K562 (cell line): ENCODE results near the gene GATAD2B. TPM values are rescaled to one million over a fixed set of nuclear protein-coding genes. Genes with fewer than 3 reads are reported as not detected.

Source experiments
- ATAC-seq: fragments of 200-7000 bp; cut with Tn5 transposase; 3 replicates; pipeline ENCODE4 v1.9.1; 2020; ENCODE audit warnings: moderate library complexity
- BruUV-seq: library from RNA; stranded (reverse); fragments of 400-500 nt; replicated peaks from 2 replicates; lab custom pipeline; 2021; lab: Mats Ljungman, UMichigan
- CTCF ChIA-PET: fragments of 300-600 bp; formaldehyde crosslinking; extraction: SDS; loops from one replicate; lab custom pipeline; 2021; ENCODE audit warnings: low intra/inter-chr PET ratio; lab: Yijun Ruan, JAX
- POLR2A ChIA-PET: fragments of 300-600, 350-650 bp; sonication (Branson Sonifier 250); formaldehyde crosslinking; extraction: SDS; loops from one replicate; lab custom pipeline; 2021; ENCODE audit warnings: antibody characterized with exemption, inconsistent platforms; lab: Yijun Ruan, JAX
- DNase-seq, 4 experiments: peaks; one replicate each; pipeline versions ENCODE4 v3.0.0 to v3.0.0-alpha.2; 2011 to 2018; ENCODE audit warnings: low spot score in 3 of 4, mixed read lengths in 3 of 4; ENCODE audit errors: extremely low read depth in 1 of 4
- FAIRE-seq: peaks from 2 replicates; lab custom pipeline; 2011; peaks lifted over from hg19 to GRCh38; lab: Jason Lieb, UNC
- H2AFZ ChIP-seq: 2 replicates; pipeline ENCODE4 v1.6.0; 2011; ENCODE audit warnings: low read depth, low read length, control low read depth, inconsistent platforms
- H3K27ac ChIP-seq: fragments of 200-600 bp; 3 replicates; pipeline ENCODE4 v1.8.0; 2011; ENCODE audit warnings: low read depth, mild to moderate bottlenecking, control low read depth, inconsistent platforms, low read length, moderate library complexity, mixed read lengths; ENCODE audit errors: extremely low read depth
- H3K27me3 ChIP-seq, 2 experiments: fragments of 300-600 bp in 1 of 2; 2 replicates in 1 of 2; 3 replicates in 1 of 2; pipeline versions ENCODE4 v1.6.0 to v1.8.0; 2011; ENCODE audit warnings: inconsistent platforms in 2 of 2, low read length in 2 of 2, mild to moderate bottlenecking in 1 of 2, mixed read lengths in 1 of 2, moderate library complexity in 1 of 2; ENCODE audit not compliant: control insufficient read depth in 2 of 2, insufficient read depth in 2 of 2
- H3K36me3 ChIP-seq: fragments of 300-600 bp; 3 replicates; pipeline ENCODE4 v1.8.0; 2011; ENCODE audit warnings: mild to moderate bottlenecking, low read length, inconsistent platforms; ENCODE audit not compliant: control insufficient read depth, insufficient read depth
- H3K4me1 ChIP-seq, 2 experiments: fragments of 200-600 bp in 1 of 2; replicated peaks in 1 of 2; 2 replicates in 1 of 2; 3 replicates in 1 of 2; pipeline versions ENCODE4 v1.5.1 to v1.8.0; 2011; ENCODE audit warnings: inconsistent platforms in 2 of 2, low read length in 2 of 2, mild to moderate bottlenecking in 1 of 2, mixed read lengths in 1 of 2, moderate library complexity in 1 of 2; ENCODE audit not compliant: control insufficient read depth in 2 of 2, insufficient read depth in 2 of 2
- H3K4me2 ChIP-seq: 2 replicates; pipeline ENCODE4 v1.6.1; 2011; ENCODE audit warnings: low read length, control low read depth, inconsistent platforms, mixed read lengths; ENCODE audit not compliant: insufficient read depth
- H3K4me3 ChIP-seq: fragments of 200-600 bp; sonication (generic), shearing (Covaris generic); 2 replicates; pipeline ENCODE4 v1.5.1; 2016; ENCODE audit warnings: control low read depth, inconsistent platforms
- H3K79me2 ChIP-seq: fragments of 200-600 bp; 3 replicates; pipeline ENCODE4 v1.8.0; 2011; ENCODE audit warnings: low read length, inconsistent platforms; ENCODE audit not compliant: control insufficient read depth, insufficient read depth
- H3K9ac ChIP-seq, 2 experiments: 2 replicates each; pipeline versions ENCODE4 v1.6.0 to v1.6.1; 2011; ENCODE audit warnings: low read depth in 2 of 2, low read length in 2 of 2, control low read depth in 1 of 2, inconsistent platforms in 1 of 2, mild to moderate bottlenecking in 1 of 2, mixed read lengths in 1 of 2; ENCODE audit not compliant: insufficient read depth in 1 of 2
- H3K9me1 ChIP-seq: one replicate; pipeline ENCODE4 v1.6.0; 2011; ENCODE audit warnings: inconsistent platforms, mild to moderate bottlenecking, low read length, moderate library complexity; ENCODE audit not compliant: control insufficient read depth, insufficient read depth
- H3K9me3 ChIP-seq: replicated peaks from 2 replicates; pipeline ENCODE4 v1.5.1; 2011; ENCODE audit warnings: low read depth, low read length, inconsistent platforms; ENCODE audit not compliant: control insufficient read depth, insufficient read depth
- H4K20me1 ChIP-seq: replicated peaks from 2 replicates; pipeline ENCODE4 v1.6.1; 2011; ENCODE audit warnings: low read length, inconsistent platforms, mixed read lengths; ENCODE audit not compliant: control insufficient read depth, insufficient read depth
- CAMTA2 ChIP-seq: fragments of 250-450 bp; sonication (Bioruptor Pico); conservative IDR thresholded peaks from 2 replicates; pipeline ENCODE4 v1.5.1; 2022
- CHD1 ChIP-seq: fragments of 200-600 bp; sonication (generic); IDR thresholded peaks from one replicate; pipeline ENCODE4 v1.6.1; 2012; ENCODE audit warnings: mild to moderate bottlenecking, moderate library complexity, low read length, inconsistent platforms
- ZNF197 ChIP-seq: fragments of 200-800 bp; sonication (Bioruptor generic); IDR thresholded peaks from 2 replicates; pipeline ENCODE4 v1.6.1; 2016; ENCODE audit warnings: low read depth, missing genetic modification characterization, missing compliant biosample characterization
- WGBS: fragments of 100-300 bp; shearing (Covaris generic); methylation state at CpG from one replicate; pipeline ENCODE4 v1.1.6; 2016; ENCODE audit warnings: low coverage, mixed read lengths; ENCODE audit not compliant: insufficient coverage; ENCODE audit errors: missing lambda C conversion rate; 5-methylcytosine and 5-hydroxymethylcytosine counted together
- in situ Hi-C: fragments of 300-500 bp; cut with MboI; formaldehyde crosslinking; loops from 4 replicates; pipeline ENCODE4 v1.15.0; 2018; ENCODE audit warnings: inconsistent platforms, mixed read lengths
- intact Hi-C: fragments of 100-400 bp; cut with micrococcal nuclease; formaldehyde crosslinking; loops from 2 replicates; pipeline ENCODE4 v1.14.2; 2022
- polyA plus RNA-seq, 8 experiments: library from polyadenylated mRNA; depleted of rRNA in 4 of 8; stranded (reverse) in 5 of 8; unstranded in 3 of 8; fragments of >200 nt; fragmentation: Nextera tagmentation in 2 of 8; fragmentation: Illumina TruSeq in 1 of 8; extraction: Ambion mirVana in 2 of 8; extraction: Trizol in 1 of 8; gene quantifications; 2 replicates each; pipeline versions ENCODE4 v1.2.1 to v1.2.3, GENCODE V29; 2011 to 2014; ENCODE audit warnings: inconsistent platforms in 1 of 8, missing spikeins in 1 of 8
- total RNA-seq, 7 experiments: library from RNA; depleted of rRNA in 6 of 7; stranded (reverse); fragments of >200 nt in 6 of 7; fragmentation: Illumina TruSeq in 2 of 7; extraction: Trizol in 2 of 7; gene quantifications; 2 replicates each; pipeline versions ENCODE4 v1.2.1 to v1.2.3, GENCODE V29; 2011 to 2021; ENCODE audit warnings: low replicate concordance in 1 of 7
- TF ChIP-seq, protein P1 (sequence below): sonication (generic); formaldehyde crosslinking; IDR thresholded peaks from 2 replicates; pipeline ENCODE4 v1.8.0; 2023; ENCODE audit warnings: mild to moderate bottlenecking, missing genetic modification reagents
- TF ChIP-seq, protein P2 (sequence below): sonication (generic); formaldehyde crosslinking; IDR thresholded peaks from 2 replicates; pipeline ENCODE4 v1.9.0; 2022; ENCODE audit warnings: mild to moderate bottlenecking, missing genetic modification reagents
- TF ChIP-seq, protein P3 (sequence below): sonication (generic); formaldehyde crosslinking; IDR thresholded peaks from 2 replicates; pipeline ENCODE4 v1.8.1; 2023; ENCODE audit warnings: mild to moderate bottlenecking, missing genetic modification reagents
- TF ChIP-seq, protein P4 (sequence below): fragments of 450-650 bp; IDR thresholded peaks from 2 replicates; pipeline ENCODE4 v1.6.1; 2016
- TF ChIP-seq, protein P5 (sequence below): sonication (generic); formaldehyde crosslinking; IDR thresholded peaks from 2 replicates; pipeline ENCODE4 v1.8.0; 2022; ENCODE audit warnings: mild to moderate bottlenecking, missing genetic modification reagents

Gene GATAD2B
- total and polyA plus RNA-seq, 9 of the 15 experiments (the other 6 are each of a cell fraction or from before 2014, with no cell fraction given), result 1.5 to 40.2 (median 4.9) TPM

DNA sequence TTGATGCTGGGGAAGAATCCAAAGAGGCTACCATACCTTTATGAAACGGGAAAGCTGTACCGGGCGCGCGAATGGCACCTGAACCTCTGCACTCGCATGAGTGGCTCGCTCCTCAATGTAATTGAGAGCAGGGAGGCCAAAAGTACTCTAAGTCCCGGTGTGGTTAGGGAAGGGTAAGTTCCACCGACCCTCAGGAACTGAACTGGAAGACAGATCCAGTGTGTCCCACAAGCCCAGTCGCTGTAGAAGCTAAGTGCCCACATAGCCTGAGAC, 1.0 kb downstream of the GATAD2B start:
- CTCF ChIA-PET, result no interaction called here
- in situ Hi-C loops (no loop called here), intact Hi-C loops (loop anchor here (2.0 to 5.0 kb wide), 5 partner anchors 39 to 299 kb away; partner anchors contain the start of gene UBAP2L)
- Histone ChIP-seq H3K79me2 (peaks cover 55% of the 10 kb centered on the region), H3K4me3 (peak overlapping the region; percentile 86), H3K4me2 (peak overlapping the region; percentile 99), H2AFZ (peak overlapping the region; percentile 56), H4K20me1 (peaks cover 21% of the 10 kb centered on the region), H3K9me3 (no peaks in the 10 kb centered on the region), H3K9me1 (no peaks in the 10 kb centered on the region), H3K4me1 (peaks cover 9 to 30% of the 10 kb centered on the region in 2 experiments), H3K9ac (peak overlapping the region; percentile 90 to 91), H3K36me3 (peaks cover 26% of the 10 kb centered on the region; the same call in 2 of the 3 replicates), H3K27me3 (no peaks in the 10 kb centered on the region), H3K27ac (peak overlapping the region; percentile 98)
- peak; percentile 0; the same call in 2 of the 3 replicates for ATAC-seq
- WGBS, result 2% methylated on average over 10 of the region's 10 CpGs
- DNase-seq, result no peak
- BruUV-seq, result TSS peak; percentile 56
- POLR2A ChIA-PET, result interaction anchor here (0.7 to 2.4 kb wide), 10 partner anchors 10 to 85 kb away, joined by 3 to 12 read pairs (median 4); partner anchors contain the start of genes DENND4B and RPS27
- FAIRE-seq, result no peak
- TF ChIP-seq CHD1 (peak; percentile 15), ZNF197 (0 out of 2 replicates have a peak, but pooled peaks have one; percentile 4), CAMTA2 (CRISPR knock-in tag) (no peak)
- TF ChIP-seq, protein P1, sequence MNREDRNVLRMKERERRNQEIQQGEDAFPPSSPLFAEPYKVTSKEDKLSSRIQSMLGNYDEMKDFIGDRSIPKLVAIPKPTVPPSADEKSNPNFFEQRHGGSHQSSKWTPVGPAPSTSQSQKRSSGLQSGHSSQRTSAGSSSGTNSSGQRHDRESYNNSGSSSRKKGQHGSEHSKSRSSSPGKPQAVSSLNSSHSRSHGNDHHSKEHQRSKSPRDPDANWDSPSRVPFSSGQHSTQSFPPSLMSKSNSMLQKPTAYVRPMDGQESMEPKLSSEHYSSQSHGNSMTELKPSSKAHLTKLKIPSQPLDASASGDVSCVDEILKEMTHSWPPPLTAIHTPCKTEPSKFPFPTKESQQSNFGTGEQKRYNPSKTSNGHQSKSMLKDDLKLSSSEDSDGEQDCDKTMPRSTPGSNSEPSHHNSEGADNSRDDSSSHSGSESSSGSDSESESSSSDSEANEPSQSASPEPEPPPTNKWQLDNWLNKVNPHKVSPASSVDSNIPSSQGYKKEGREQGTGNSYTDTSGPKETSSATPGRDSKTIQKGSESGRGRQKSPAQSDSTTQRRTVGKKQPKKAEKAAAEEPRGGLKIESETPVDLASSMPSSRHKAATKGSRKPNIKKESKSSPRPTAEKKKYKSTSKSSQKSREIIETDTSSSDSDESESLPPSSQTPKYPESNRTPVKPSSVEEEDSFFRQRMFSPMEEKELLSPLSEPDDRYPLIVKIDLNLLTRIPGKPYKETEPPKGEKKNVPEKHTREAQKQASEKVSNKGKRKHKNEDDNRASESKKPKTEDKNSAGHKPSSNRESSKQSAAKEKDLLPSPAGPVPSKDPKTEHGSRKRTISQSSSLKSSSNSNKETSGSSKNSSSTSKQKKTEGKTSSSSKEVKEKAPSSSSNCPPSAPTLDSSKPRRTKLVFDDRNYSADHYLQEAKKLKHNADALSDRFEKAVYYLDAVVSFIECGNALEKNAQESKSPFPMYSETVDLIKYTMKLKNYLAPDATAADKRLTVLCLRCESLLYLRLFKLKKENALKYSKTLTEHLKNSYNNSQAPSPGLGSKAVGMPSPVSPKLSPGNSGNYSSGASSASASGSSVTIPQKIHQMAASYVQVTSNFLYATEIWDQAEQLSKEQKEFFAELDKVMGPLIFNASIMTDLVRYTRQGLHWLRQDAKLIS (CRISPR knock-in tag), result 0 out of 2 replicates have a peak, but pooled peaks have one; percentile 10
- TF ChIP-seq, protein P2, sequence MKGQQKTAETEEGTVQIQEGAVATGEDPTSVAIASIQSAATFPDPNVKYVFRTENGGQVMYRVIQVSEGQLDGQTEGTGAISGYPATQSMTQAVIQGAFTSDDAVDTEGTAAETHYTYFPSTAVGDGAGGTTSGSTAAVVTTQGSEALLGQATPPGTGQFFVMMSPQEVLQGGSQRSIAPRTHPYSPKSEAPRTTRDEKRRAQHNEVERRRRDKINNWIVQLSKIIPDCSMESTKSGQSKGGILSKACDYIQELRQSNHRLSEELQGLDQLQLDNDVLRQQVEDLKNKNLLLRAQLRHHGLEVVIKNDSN, result peak; percentile 24; the same call in 1 of the 2 replicates
- TF ChIP-seq, protein P3, sequence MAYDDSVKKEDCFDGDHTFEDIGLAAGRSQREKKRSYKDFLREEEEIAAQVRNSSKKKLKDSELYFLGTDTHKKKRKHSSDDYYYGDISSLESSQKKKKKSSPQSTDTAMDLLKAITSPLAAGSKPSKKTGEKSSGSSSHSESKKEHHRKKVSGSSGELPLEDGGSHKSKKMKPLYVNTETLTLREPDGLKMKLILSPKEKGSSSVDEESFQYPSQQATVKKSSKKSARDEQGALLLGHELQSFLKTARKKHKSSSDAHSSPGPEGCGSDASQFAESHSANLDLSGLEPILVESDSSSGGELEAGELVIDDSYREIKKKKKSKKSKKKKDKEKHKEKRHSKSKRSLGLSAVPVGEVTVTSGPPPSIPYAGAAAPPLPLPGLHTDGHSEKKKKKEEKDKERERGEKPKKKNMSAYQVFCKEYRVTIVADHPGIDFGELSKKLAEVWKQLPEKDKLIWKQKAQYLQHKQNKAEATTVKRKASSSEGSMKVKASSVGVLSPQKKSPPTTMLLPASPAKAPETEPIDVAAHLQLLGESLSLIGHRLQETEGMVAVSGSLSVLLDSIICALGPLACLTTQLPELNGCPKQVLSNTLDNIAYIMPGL (CRISPR knock-in tag), result peak; percentile 27; the same call in 1 of the 2 replicates
- TF ChIP-seq, protein P4, sequence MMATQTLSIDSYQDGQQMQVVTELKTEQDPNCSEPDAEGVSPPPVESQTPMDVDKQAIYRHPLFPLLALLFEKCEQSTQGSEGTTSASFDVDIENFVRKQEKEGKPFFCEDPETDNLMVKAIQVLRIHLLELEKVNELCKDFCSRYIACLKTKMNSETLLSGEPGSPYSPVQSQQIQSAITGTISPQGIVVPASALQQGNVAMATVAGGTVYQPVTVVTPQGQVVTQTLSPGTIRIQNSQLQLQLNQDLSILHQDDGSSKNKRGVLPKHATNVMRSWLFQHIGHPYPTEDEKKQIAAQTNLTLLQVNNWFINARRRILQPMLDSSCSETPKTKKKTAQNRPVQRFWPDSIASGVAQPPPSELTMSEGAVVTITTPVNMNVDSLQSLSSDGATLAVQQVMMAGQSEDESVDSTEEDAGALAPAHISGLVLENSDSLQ, result no peak
- TF ChIP-seq, protein P5, sequence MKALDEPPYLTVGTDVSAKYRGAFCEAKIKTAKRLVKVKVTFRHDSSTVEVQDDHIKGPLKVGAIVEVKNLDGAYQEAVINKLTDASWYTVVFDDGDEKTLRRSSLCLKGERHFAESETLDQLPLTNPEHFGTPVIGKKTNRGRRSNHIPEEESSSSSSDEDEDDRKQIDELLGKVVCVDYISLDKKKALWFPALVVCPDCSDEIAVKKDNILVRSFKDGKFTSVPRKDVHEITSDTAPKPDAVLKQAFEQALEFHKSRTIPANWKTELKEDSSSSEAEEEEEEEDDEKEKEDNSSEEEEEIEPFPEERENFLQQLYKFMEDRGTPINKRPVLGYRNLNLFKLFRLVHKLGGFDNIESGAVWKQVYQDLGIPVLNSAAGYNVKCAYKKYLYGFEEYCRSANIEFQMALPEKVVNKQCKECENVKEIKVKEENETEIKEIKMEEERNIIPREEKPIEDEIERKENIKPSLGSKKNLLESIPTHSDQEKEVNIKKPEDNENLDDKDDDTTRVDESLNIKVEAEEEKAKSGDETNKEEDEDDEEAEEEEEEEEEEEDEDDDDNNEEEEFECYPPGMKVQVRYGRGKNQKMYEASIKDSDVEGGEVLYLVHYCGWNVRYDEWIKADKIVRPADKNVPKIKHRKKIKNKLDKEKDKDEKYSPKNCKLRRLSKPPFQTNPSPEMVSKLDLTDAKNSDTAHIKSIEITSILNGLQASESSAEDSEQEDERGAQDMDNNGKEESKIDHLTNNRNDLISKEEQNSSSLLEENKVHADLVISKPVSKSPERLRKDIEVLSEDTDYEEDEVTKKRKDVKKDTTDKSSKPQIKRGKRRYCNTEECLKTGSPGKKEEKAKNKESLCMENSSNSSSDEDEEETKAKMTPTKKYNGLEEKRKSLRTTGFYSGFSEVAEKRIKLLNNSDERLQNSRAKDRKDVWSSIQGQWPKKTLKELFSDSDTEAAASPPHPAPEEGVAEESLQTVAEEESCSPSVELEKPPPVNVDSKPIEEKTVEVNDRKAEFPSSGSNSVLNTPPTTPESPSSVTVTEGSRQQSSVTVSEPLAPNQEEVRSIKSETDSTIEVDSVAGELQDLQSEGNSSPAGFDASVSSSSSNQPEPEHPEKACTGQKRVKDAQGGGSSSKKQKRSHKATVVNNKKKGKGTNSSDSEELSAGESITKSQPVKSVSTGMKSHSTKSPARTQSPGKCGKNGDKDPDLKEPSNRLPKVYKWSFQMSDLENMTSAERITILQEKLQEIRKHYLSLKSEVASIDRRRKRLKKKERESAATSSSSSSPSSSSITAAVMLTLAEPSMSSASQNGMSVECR (CRISPR knock-in tag), result peak; percentile 54; the same call in 1 of the 2 replicates
